ENCODE data around the gene CHD5. TPM values are rescaled to one million over a fixed set of nuclear protein-coding genes. Genes with fewer than 3 reads are reported as not detected.

Gene CHD5
- polyA plus RNA-seq, 1 experiment, result 0.02 TPM

- POLR2A ChIA-PET, result no interaction called here
- H3K27me3 ChIP-seq (ENCODE audit: control insufficient read depth, insufficient read depth, low read length), result peaks cover 11% of the 10 kb centered on the region
- H3K9me3 ChIP-seq (ENCODE audit: control insufficient read depth, insufficient read depth, low read length), result no peaks in the 10 kb centered on the region; the same call in 1 of the 2 replicates
- no peak overlapping the region for H3K27ac ChIP-seq (ENCODE audit: low read depth, low read length)
- CTCF ChIA-PET, result no interaction called here
- no peak for DNase-seq (ENCODE audit: low read depth, low spot score)
- no peak for TF ChIP-seq CTCF (IDR thresholded peaks at IDR 0.05; ENCODE audit: low read depth, low read length)
- H3K4me3 ChIP-seq (ENCODE audit: low read depth, low read length), result no peak overlapping the region
Measured at GRCh38 chr1:6098303-6099215, 81.6 kb downstream of the CHD5 start.

DNA sequence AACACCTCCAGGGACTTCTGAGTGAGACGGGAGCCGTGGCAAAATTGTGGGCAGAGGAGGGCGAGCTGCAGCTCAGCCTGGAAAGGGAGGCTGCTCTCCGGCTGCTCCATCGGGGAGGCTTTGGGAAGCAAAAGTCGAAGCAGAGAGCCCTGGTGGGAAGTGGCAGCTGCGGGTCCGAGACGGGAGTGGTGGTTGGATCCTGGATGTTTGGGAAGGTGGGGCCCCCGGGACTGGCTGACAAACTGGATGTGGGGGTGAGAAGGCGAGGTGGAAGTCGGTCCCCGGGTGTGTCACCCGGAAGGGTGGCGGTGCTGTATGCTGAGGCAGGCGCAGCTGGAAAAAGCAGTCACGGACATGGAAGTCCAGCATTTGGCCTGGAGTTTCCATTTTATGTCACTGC lies 82.3 kb downstream of the CHD5 start:
- Histone ChIP-seq H3K4me3 (ENCODE audit: low read depth, low read length) (no peak overlapping the region), H3K27me3 (ENCODE audit: control insufficient read depth, insufficient read depth, low read length) (peaks cover 10% of the 10 kb centered on the region), H3K27ac (ENCODE audit: low read depth, low read length) (no peak overlapping the region), H3K9me3 (ENCODE audit: control insufficient read depth, insufficient read depth, low read length) (no peaks in the 10 kb centered on the region; the same call in 1 of the 2 replicates)
- POLR2A ChIA-PET, result no interaction called here
- TF ChIP-seq CTCF (IDR thresholded peaks at IDR 0.05; ENCODE audit: low read depth, low read length), result no peak
- no peak for DNase-seq (ENCODE audit: low read depth, low spot score)
- CTCF ChIA-PET, result no interaction called here

DNA sequence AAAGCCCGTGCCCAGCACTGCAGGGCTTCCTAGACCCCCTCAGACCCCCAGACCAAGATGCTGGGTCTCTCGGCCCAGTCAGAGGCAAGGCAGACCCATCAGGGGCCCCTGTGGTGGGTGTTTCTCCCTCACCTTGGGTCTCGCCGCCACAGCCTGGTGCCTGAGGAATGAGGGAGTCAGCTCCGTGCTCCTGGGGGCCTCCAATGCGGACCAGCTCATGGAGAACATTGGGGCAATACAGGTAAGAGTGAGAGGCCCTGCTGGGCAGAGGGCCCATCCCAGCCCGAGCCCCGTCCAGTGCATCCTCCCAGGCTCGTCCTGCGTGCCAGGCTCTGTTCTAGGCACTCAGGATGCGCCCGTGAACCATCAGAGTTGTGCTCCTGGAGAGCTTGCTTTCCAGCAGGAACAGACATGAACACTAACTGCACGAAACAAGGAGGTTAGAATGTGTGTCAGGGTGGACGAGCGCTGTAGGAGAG lies 83.0 kb downstream of the CHD5 start:
- CTCF ChIA-PET, result no interaction called here
- peaks cover 5% of the 10 kb centered on the region for H3K27me3 ChIP-seq (ENCODE audit: control insufficient read depth, insufficient read depth, low read length)
- no peak for DNase-seq (ENCODE audit: low read depth, low spot score)

GRCh38 chr1:6096243-6097116 lies 83.6 kb downstream of the CHD5 start:
- no peak for TF ChIP-seq CTCF (IDR thresholded peaks at IDR 0.05; ENCODE audit: low read depth, low read length)
- Histone ChIP-seq H3K27ac (ENCODE audit: low read depth, low read length) (no peak overlapping the region), H3K27me3 (ENCODE audit: control insufficient read depth, insufficient read depth, low read length) (peaks cover 2% of the 10 kb centered on the region), H3K4me3 (ENCODE audit: low read depth, low read length) (no peak overlapping the region), H3K9me3 (ENCODE audit: control insufficient read depth, insufficient read depth, low read length) (no peaks in the 10 kb centered on the region; the same call in 1 of the 2 replicates)
- ChIA-PET POLR2A (no interaction called here), CTCF (no interaction called here)
- DNase-seq (ENCODE audit: low read depth, low spot score), result no peak

More for the DNA sequence above, 83.0 kb downstream of the CHD5 start:
- Histone ChIP-seq H3K27ac (ENCODE audit: low read depth, low read length) (no peak overlapping the region), H3K4me3 (ENCODE audit: low read depth, low read length) (no peak overlapping the region), H3K9me3 (ENCODE audit: control insufficient read depth, insufficient read depth, low read length) (no peaks in the 10 kb centered on the region; the same call in 1 of the 2 replicates)
- no peak for TF ChIP-seq CTCF (IDR thresholded peaks at IDR 0.05; ENCODE audit: low read depth, low read length)
- POLR2A ChIA-PET, result no interaction called here

Data from AG04450 (cell line).